ENCODE data around the gene CACNB2.

DNA sequence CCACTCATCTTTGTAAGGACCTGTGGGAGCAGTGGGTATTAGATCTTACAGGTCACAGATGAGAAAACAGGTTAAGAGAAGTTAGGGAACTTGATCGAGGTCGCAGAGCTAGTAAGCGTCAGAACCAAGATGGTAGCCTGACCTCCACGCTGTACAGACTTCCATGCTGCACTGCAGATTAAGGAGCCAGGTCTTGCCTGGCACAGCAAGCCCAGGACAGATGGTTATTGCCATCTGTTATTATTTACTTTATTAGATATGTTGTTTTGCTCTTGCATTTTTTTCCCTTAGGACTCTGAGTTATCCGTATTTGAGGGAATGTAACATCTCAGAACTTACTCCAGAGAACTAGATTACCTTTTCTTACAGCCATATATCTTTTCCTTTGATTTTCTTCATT is 363.9 kb downstream of the CACNB2 start:
- TF ChIP-seq CTCF (IDR thresholded peaks at IDR 0.05) (no peak), EZH2phosphoT487 (IDR thresholded peaks at IDR 0.05) (no peak)

All from neural progenitor cell (in vitro differentiated cells).